ENCODE data around the gene ZFHX2. TPM values are rescaled to one million over a fixed set of nuclear protein-coding genes. Genes with fewer than 3 reads are reported as not detected.

ZFHX2 gene
- polyA plus RNA-seq, 1 of the 3 experiments (the other 2 are of a cell fraction) = 0.77 TPM

DNA sequence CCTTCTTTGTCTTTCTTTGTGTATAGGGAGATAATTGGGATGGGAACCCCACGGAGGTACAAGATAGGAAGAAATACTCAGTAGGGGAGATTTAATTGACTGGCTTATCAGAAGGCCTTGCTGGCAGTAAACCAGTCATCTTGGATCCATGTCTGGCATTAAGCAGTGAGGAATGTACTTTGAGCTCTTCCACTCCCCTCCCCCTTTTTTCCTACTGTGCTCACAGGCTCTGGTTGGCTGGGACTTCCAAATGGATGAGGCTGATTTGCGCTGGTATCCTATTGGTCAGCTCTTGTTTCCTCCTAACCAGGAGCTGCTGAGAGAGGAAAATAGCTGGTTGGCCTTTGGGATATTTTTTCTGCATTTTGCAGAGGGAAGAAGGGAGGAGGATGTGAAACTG lies 57.3 kb downstream of the ZFHX2 start:
- H3K4me1 ChIP-seq (ENCODE audit: control insufficient read depth in 1 of 2, insufficient read depth in 2 of 2, low read depth in 1 of 2, low read length in 1 of 2) = no peaks in the 10 kb centered on the region
- no peaks in the 10 kb centered on the region for H3K9me3 ChIP-seq
- 88% methylated on average over 2 of the region's 2 CpGs for WGBS (ENCODE audit: low lambda C conversion rate)
- H3K36me3 ChIP-seq (replicated peaks in 1 of 2; ENCODE audit: control insufficient read depth in 1 of 2, insufficient read depth in 2 of 2, low read length in 1 of 2) = no peaks in the 10 kb centered on the region
- DNase-seq = peak; percentile 34
- H3K9ac ChIP-seq = no peak overlapping the region
- H3F3A ChIP-seq (replicated peaks; ENCODE audit: insufficient read depth) = no peaks in the 10 kb centered on the region
- H4K20me1 ChIP-seq (ENCODE audit: insufficient read depth) = no peaks in the 10 kb centered on the region
- no peak overlapping the region for H3K4me3 ChIP-seq (ENCODE audit: low read depth in 2 of 2, low read length in 1 of 2)
- TF ChIP-seq NFIC (IDR thresholded peaks at IDR 0.05; ENCODE audit: borderline replicate concordance) (no peak), NRF1 (IDR thresholded peaks at IDR 0.05; ENCODE audit: low read depth, low read length) (no peak), GABPA (IDR thresholded peaks at IDR 0.05; ENCODE audit: low read depth) (no peak)
- TF ChIP-seq, protein P1, sequence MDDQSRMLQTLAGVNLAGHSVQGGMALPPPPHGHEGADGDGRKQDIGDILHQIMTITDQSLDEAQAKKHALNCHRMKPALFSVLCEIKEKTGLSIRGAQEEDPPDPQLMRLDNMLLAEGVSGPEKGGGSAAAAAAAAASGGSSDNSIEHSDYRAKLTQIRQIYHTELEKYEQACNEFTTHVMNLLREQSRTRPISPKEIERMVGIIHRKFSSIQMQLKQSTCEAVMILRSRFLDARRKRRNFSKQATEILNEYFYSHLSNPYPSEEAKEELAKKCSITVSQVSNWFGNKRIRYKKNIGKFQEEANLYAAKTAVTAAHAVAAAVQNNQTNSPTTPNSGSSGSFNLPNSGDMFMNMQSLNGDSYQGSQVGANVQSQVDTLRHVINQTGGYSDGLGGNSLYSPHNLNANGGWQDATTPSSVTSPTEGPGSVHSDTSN (IDR thresholded peaks at IDR 0.05) = no peak
- no peaks in the 10 kb centered on the region for H3K27me3 ChIP-seq (ENCODE audit: insufficient read depth)
- CTCF ChIA-PET = interaction anchor here (0.7 to 7.0 kb wide), 5 partner anchors 11 to 65 kb away, joined by 3 to 54 read pairs (median 7); no protein-coding TSS in a partner anchor
- H3K79me2 ChIP-seq (ENCODE audit: insufficient read depth) = no peaks in the 10 kb centered on the region
- H3K9me2 ChIP-seq = no peaks in the 10 kb centered on the region
- H3K4me2 ChIP-seq = no peak overlapping the region
- POLR2A ChIA-PET = interaction anchor here (0.7 kb wide), 1 partner anchor 35 kb away, joined by 4 read pairs; no protein-coding TSS in a partner anchor
- no peak overlapping the region for H2AFZ ChIP-seq (ENCODE audit: low read depth)
- no peak overlapping the region for H3K27ac ChIP-seq (ENCODE audit: low read depth in 2 of 2, low read length in 1 of 2)

DNA sequence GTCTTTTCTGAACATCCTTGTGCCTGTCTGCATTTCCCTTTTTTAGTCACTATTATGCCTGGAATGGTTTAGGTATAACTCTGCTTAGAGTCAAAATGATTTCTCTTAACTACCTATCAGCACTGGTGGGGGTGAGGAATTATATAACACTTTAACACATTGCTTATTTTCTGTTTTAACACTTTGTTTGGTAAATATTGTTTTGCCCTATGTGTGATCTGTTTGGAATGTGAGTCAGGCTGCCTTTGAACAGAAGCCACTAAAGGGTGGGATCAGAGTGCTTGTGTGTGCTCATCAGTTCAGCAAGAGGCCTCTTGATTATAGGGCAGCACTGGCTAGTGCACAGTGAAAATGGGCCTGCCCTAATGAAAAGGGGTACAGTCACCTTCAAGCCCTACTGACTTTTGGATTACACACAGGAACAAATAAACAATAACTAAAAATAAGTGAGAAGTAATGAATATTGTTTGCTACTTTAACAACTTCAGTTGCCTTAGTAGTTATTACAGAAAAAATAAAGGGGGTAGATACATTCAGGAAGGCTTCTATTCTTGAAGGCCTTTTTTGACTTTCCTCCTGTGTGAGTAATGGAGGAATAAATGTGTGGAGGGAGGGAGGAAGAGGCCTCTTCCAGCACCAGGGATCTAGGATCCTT lies 58.8 kb downstream of the ZFHX2 start:
- Histone ChIP-seq H3K4me2 (no peak overlapping the region), H3K36me3 (replicated peaks in 1 of 2; ENCODE audit: control insufficient read depth in 1 of 2, insufficient read depth in 2 of 2, low read length in 1 of 2) (peaks cover 4 to 5% of the 10 kb centered on the region in 2 experiments), H3K27me3 (ENCODE audit: insufficient read depth) (no peaks in the 10 kb centered on the region), H4K20me1 (ENCODE audit: insufficient read depth) (no peaks in the 10 kb centered on the region), H3K9me3 (no peaks in the 10 kb centered on the region), H3K9ac (no peak overlapping the region), H3K4me1 (ENCODE audit: control insufficient read depth in 1 of 2, insufficient read depth in 2 of 2, low read depth in 1 of 2, low read length in 1 of 2) (no peaks in the 10 kb centered on the region), H3K9me2 (no peaks in the 10 kb centered on the region), H2AFZ (ENCODE audit: low read depth) (no peak overlapping the region), H3K79me2 (ENCODE audit: insufficient read depth) (no peaks in the 10 kb centered on the region), H3K27ac (ENCODE audit: low read depth in 2 of 2, low read length in 1 of 2) (no peak overlapping the region), H3F3A (replicated peaks; ENCODE audit: insufficient read depth) (no peaks in the 10 kb centered on the region), H3K4me3 (ENCODE audit: low read depth in 2 of 2, low read length in 1 of 2) (no peak overlapping the region)
- ChIA-PET CTCF (interaction anchor here (5.3 to 7.0 kb wide), 2 partner anchors 10 to 67 kb away, joined by 40 to 54 read pairs; no protein-coding TSS in a partner anchor), POLR2A (no interaction called here)
- DNase-seq = no peak
- no peak for TF ChIP-seq FOXM1 (IDR thresholded peaks at IDR 0.05; ENCODE audit: low read depth)
- TF ChIP-seq RCOR1 (IDR thresholded peaks at IDR 0.05; ENCODE audit: low read length) = no peak
- no peak for TF ChIP-seq RFX5 (IDR thresholded peaks at IDR 0.05; ENCODE audit: low read length)
- no peak for TF ChIP-seq TEAD4 (IDR thresholded peaks at IDR 0.05; ENCODE audit: borderline replicate concordance, insufficient read depth)

DNA sequence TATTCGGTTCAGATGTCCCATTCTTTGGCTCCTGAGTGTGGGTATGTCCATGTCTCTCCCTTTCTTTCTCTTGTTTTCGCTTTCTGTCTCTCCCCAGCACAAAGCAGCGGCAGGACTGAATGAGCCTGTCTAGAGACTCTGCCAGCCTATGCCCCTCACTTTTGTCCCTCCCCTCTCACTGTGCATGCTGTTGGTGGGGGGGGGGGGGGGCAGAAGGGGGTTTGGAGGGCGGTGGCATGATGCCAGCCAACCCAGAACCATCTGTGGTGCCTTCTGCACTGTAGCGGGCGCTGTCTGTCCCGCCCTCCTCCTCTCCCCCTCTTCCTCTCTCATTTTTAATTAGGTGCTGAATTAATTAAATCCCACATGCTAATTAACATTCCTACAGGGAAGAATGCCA lies 64.3 kb downstream of the ZFHX2 start:
- H3K9me2 ChIP-seq = no peaks in the 10 kb centered on the region
- H3K9me3 ChIP-seq = no peaks in the 10 kb centered on the region
- POLR2A ChIA-PET = no interaction called here
- no peaks in the 10 kb centered on the region for H3F3A ChIP-seq (replicated peaks; ENCODE audit: insufficient read depth)
- WGBS (ENCODE audit: low lambda C conversion rate) = 87% methylated on average over 7 of the region's 7 CpGs
- peaks cover 13 to 25% of the 10 kb centered on the region in 2 experiments for H3K36me3 ChIP-seq (replicated peaks in 1 of 2; ENCODE audit: control insufficient read depth in 1 of 2, insufficient read depth in 2 of 2, low read length in 1 of 2)
- no peaks in the 10 kb centered on the region for H4K20me1 ChIP-seq (ENCODE audit: insufficient read depth)
- H3K4me1 ChIP-seq (ENCODE audit: control insufficient read depth in 1 of 2, insufficient read depth in 2 of 2, low read depth in 1 of 2, low read length in 1 of 2) = no peaks in the 10 kb centered on the region
- CTCF ChIA-PET = interaction anchor here (3.0 to 26.4 kb wide), 4 partner anchors 9 to 75 kb away, joined by 14 to 785 read pairs (median 209); partner anchors contain the start of genes AP1G2 and THTPA
- H3K4me2 ChIP-seq = no peak overlapping the region
- H3K27me3 ChIP-seq (ENCODE audit: insufficient read depth) = no peaks in the 10 kb centered on the region
- no peak overlapping the region for H3K9ac ChIP-seq
- no peak overlapping the region for H3K4me3 ChIP-seq (ENCODE audit: low read depth in 2 of 2, low read length in 1 of 2)
- no peaks in the 10 kb centered on the region for H3K79me2 ChIP-seq (ENCODE audit: insufficient read depth)
- no peak overlapping the region for H3K27ac ChIP-seq (ENCODE audit: low read depth in 2 of 2, low read length in 1 of 2)
- no peak overlapping the region for H2AFZ ChIP-seq (ENCODE audit: low read depth)
- no peak for DNase-seq
- no peak for TF ChIP-seq ELF1 (IDR thresholded peaks at IDR 0.05)
- TF ChIP-seq YY1 (IDR thresholded peaks at IDR 0.05; ENCODE audit: low read depth) = no peak
- no peak for TF ChIP-seq TCF12 (IDR thresholded peaks at IDR 0.05)
- TF ChIP-seq, protein P2, sequence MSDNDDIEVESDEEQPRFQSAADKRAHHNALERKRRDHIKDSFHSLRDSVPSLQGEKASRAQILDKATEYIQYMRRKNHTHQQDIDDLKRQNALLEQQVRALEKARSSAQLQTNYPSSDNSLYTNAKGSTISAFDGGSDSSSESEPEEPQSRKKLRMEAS (IDR thresholded peaks at IDR 0.05; ENCODE audit: low read depth) = no peak
- TF ChIP-seq CHD2 (IDR thresholded peaks at IDR 0.05; ENCODE audit: low read length, partially characterized antibody) = no peak
- TF ChIP-seq FOXJ3 (CRISPR knock-in tag; IDR thresholded peaks at IDR 0.05) = no peak
- no peak for TF ChIP-seq SMC3 (IDR thresholded peaks at IDR 0.05; ENCODE audit: low read depth, low read length)
- TF ChIP-seq RAD21 (IDR thresholded peaks at IDR 0.05; ENCODE audit: low read length) = no peak
- no peak for TF ChIP-seq GABPA (IDR thresholded peaks at IDR 0.05; ENCODE audit: low read depth)
- no peak for TF ChIP-seq RXRA (IDR thresholded peaks at IDR 0.05; ENCODE audit: borderline replicate concordance, low read depth)
- no peak for TF ChIP-seq GATA2 (CRISPR knock-in tag; IDR thresholded peaks at IDR 0.05)
- TF ChIP-seq, protein P3, sequence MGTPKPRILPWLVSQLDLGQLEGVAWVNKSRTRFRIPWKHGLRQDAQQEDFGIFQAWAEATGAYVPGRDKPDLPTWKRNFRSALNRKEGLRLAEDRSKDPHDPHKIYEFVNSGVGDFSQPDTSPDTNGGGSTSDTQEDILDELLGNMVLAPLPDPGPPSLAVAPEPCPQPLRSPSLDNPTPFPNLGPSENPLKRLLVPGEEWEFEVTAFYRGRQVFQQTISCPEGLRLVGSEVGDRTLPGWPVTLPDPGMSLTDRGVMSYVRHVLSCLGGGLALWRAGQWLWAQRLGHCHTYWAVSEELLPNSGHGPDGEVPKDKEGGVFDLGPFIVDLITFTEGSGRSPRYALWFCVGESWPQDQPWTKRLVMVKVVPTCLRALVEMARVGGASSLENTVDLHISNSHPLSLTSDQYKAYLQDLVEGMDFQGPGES (IDR thresholded peaks at IDR 0.05; ENCODE audit: low read depth, low read length) = no peak

All from SK-N-SH (cell line).